Stimulated activated CD8-positive, alpha-beta memory T cell treated with anti-CD3 and anti-CD28 coated beads, Interleukin-2, amount 100 ng/mL, for 48 hours (primary cell): ENCODE results near the gene SFRP2.

Source experiments
- DNase-seq, 2 donors: peaks; one replicate each; pipeline ENCODE4 v3.0.0-alpha.2; 2020; ENCODE audit warnings: low read depth in 2 of 2

The SFRP2 gene

DNA sequence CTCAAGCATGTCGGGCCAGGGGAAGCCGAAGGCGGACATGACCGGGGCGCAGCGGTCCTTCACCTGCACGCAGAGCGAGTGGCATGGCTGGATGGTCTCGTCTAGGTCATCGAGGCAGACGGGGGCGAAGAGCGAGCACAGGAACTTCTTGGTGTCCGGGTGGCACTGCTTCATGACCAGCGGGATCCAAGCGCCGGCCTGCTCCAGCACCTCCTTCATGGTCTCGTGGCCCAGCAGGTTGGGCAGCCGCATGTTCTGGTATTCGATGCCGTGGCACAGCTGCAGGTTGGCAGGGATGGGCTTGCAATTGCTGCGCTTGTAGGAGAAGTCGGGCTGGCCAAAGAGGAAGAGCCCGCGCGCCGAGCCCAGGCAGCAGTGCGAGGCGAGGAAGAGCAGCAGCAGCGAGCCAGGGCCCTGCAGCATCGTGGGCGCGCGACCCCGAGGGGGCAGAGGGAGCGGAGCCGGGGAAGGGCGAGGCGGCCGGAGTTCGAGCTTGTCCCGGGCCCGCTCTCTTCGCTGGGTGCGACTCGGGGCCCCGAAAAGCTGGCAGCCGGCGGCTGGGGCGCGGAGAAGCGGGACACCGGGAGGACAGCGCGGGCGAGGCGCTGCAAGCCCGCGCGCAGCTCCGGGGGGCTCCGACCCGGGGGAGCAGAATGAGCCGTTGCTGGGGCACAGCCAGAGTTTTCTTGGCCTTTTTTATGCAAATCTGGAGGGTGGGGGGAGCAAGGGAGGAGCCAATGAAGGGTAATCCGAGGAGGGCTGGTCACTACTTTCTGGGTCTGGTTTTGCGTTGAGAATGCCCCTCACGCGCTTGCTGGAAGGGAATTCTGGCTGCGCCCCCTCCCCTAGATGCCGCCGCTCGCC lies at the start of gene SFRP2:
SFRP2 (minus strand) TSS at position 671 of the 864 bp plus-strand sequence; CDS start at position 423, 248 bp downstream.
- DNase-seq: no peak

DNA sequence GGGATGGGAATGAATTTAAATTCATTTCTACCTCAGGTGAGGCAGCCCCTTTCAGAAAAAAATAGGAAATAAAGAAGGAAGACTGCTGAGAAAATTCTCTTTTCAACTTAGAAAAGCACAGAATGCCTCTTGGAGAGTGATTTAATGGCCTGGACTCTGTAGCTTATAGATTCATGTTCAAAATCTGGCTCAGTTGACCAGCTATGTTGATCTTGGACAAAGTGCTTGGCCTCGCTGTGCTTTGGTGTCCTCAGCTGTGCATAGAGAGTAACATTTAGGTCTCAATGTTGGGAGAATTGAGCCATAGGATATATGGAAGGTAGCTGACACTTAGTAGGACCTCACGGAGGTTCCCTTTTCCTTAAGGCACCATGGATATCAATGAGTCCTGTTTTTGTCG lies 49.7 kb upstream of the SFRP2 start:
- DNase-seq: no peak

DNA sequence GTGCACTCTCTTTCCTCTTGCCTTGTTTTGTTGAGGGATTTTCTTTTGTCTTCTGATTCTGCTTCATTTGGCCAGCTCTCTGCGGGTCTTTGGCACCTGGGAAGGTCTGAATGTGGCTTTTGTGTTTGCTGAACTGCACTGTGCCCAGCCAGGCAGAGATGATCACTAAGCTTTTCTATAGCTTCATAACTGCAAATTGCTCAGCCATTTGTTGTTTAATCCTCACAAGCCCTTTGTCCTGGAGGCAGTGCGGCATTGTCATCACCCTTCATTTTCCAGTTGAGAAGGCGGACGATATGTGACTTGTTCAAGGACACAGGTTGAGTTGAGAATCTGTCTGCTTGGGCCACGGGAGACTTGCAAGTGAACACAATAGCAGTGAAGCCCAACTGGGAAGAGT lies 46.0 kb upstream of the SFRP2 start:
- DNase-seq: no peak

DNA sequence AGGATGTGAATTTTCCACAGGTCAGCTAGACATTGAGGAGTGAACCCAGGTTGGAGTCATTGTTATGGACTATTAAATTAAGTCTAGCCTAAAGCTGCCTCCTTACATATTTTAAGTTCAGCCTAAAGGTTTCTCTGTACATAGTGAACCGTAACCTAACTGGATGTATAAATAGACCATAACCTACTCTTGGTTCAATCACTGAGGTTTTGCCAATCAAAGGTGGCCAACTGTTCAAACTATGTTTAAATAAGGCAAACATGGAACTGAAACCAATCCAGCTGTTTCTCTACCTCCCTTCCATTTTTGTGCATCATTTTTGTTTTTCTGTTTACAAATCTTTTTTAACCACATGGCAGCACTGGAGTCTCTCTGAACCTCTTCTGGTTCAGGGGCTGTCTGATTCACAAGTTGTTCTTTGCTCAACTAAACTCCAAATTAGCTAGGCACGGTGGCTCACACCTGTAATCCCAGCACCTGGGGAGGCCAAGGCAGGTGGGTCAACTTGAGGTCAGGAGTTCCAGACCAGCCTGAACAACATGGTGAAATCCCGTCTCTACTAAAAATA lies 43.9 kb upstream of the SFRP2 start:
- DNase-seq: no peak

GRCh38 chr4:153832054-153832453 lies 43.2 kb upstream of the SFRP2 start:
- no peak for DNase-seq

DNA sequence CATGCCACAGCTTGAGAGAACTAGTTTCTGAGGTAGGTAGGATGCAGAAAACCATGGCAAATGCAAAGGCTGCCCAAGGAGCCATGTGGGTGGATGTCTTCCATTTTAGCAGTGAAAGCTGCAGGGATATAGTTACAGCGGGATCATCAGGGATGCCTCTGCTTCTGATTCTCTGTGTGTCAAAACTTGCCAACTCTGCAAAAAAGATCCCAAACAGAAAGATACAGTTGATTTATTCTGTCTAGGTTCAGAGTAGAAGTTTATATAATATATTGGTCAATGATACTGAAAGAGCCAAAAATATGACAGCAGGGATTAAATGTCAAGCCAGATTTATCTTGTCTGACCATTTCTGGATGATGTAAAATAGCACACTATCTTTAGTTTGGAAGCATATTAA lies 42.4 kb upstream of the SFRP2 start:
- no peak for DNase-seq

DNA sequence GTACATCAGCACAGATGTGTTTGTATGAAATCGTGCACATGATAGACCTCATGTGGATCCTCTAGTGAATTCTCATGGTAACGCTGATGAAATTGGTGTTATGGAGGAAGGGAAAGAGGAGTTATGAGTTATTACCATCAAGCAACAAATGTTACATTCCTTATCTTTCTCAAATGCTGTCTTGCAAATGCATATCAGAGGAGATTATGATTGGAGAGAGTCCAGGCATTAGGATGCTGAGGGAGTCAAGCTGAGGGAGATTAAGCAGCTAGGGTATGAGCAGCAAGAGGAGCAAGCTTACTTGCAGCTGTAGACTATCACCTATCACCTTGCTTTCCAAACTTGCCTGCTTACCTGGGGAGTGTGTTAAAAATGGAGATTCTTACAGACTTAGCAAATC lies 36.8 kb upstream of the SFRP2 start:
- DNase-seq: no peak

GRCh38 chr4:153825126-153825525 lies 36.2 kb upstream of the SFRP2 start:
- no peak for DNase-seq

GRCh38 chr4:153824501-153824900 lies 35.6 kb upstream of the SFRP2 start:
- DNase-seq: no peak

- no peak for DNase-seq
Measured at GRCh38 chr4:153823483-153823882, 34.6 kb upstream of the SFRP2 start.

DNA sequence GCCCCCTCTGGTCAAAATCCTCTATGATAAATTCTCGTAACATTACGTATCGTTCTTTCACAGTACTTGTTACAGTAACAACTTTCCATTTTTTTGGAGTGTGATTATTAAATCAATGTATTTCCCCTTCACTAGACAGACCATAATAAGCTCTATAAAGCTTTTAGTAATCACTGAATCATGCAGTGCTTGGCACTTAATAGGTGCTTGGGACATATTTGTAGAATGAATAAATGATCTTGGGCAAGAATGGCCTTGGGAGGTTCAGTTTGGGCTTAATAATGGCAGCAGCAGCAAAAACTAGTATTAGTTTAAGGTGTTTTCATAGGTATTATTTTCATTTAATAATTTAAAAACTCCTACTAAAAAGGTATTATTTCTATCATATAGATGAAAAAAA lies 33.4 kb upstream of the SFRP2 start:
- no peak for DNase-seq

- no peak for DNase-seq
Measured at GRCh38 chr4:153817466-153817865, 28.6 kb upstream of the SFRP2 start.

GRCh38 chr4:153816542-153816941 lies 27.7 kb upstream of the SFRP2 start:
- no peak for DNase-seq

GRCh38 chr4:153814789-153815188 lies 25.9 kb upstream of the SFRP2 start:
- no peak for DNase-seq

- DNase-seq: no peak
Measured at GRCh38 chr4:153809916-153810810, 21.3 kb upstream of the SFRP2 start.

- no peak for DNase-seq
Measured at GRCh38 chr4:153809307-153809706, 20.4 kb upstream of the SFRP2 start.

DNA sequence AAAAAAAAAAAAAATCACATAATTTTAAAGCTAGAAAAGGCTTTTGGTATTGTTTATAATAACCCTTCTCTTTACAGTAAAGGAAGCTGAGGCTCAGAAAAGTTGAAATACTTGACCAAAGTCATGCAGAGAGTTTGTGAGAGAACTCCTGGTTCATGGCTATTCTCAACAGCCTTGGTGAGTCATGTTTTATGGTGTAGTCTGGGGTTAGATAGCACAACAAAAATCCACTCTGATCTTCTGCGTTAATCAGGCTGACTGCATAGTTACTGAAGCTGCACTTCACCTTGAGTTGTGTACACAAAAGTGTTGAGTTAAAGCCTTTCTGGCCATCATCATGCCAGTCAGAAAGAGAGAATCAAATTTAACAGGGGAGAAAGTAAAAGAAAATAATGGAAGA lies 19.3 kb upstream of the SFRP2 start:
- no peak for DNase-seq

GRCh38 chr4:153806073-153806472 lies 17.2 kb upstream of the SFRP2 start:
- DNase-seq: no peak

DNA sequence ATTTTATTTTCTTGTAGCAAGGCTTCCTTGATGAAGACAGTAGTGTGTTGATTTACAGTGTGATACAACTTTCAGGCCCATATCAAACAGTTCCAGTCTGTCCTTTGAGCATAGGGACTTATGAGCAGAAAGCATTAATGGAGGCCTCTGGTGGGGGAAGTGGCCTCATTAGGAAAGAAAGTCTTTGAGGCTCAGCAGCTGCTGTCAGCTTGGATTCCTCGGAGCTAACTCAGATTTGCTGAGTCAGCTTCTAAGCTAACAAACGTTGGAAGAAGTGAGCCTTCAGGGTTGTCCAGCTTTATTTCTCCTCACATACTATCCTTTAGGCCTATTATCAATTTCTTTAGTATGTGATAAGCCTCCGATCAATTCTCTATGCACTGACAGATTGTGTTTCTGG lies 15.8 kb upstream of the SFRP2 start:
- no peak for DNase-seq

GRCh38 chr4:153799694-153800074 lies 10.8 kb upstream of the SFRP2 start:
- DNase-seq: no peak

- DNase-seq: no peak
Measured at GRCh38 chr4:153798901-153799693, 10.2 kb upstream of the SFRP2 start.

GRCh38 chr4:153798420-153798819 lies 9.5 kb upstream of the SFRP2 start:
- no peak for DNase-seq
